Measurements from ENCODE around the gene RO60.
A peak's percentile ranks its signal among the peaks of the same experiment; 100 is the strongest.
"Not testable (repeated sequence)": the region's sequence is repeated elsewhere in the genome, so short reads cannot be mapped to it uniquely, and the experiment has no call there.

Gene RO60

GRCh38 chr1:193059282-193060114 lies at the start of gene RO60, which contains the start of gene UCHL5:
TSS of gene RO60 (plus strand) at chr1:193059612. CDS start at chr1:193069055, 9,443 bp downstream.
TSS of gene UCHL5 (minus strand) at chr1:193059360. CDS start at chr1:193059260, 100 bp downstream.
- peak; percentile 99 for DNase-seq (ENCODE audit: low read depth)

DNA sequence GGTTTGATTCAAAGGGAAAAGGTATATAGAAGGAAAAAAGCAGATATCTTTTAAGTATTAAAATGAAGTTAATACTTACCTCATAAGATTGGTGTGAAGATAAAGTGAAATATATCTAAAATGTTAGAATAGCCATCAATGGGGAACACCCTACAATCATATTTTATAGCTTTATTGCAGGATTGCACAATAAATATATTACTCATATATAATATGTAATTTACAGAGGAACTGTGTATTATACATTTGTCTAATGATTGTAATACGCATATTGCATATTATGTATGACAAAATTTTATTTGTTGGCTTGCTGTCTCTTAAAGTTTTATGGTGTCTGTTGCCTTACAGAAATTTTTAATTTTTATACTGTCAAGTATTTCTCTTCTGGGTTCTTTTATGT lies 48.0 kb upstream of the RO60 start:
- no peak for DNase-seq (ENCODE audit: low read depth)

DNA sequence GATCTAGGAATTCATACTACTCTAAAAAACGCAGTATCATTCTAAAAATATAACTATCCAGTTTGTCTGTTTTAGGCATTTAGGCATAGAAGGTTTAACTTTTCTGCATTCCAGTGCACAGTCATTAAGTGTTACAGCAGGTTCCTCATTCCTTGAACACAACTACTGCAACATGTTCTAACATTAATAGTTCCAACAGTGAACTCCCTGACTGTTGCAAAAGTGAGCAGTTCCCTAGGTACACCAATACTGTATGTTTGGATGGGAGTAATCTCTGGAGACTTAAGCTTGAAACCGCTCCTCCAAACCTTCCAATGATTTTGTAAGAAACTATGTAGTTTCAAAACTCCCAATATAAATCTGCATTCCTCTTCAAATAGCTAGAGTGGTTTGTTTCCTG lies 46.4 kb upstream of the RO60 start:
- no peak for DNase-seq (ENCODE audit: low read depth)

DNA sequence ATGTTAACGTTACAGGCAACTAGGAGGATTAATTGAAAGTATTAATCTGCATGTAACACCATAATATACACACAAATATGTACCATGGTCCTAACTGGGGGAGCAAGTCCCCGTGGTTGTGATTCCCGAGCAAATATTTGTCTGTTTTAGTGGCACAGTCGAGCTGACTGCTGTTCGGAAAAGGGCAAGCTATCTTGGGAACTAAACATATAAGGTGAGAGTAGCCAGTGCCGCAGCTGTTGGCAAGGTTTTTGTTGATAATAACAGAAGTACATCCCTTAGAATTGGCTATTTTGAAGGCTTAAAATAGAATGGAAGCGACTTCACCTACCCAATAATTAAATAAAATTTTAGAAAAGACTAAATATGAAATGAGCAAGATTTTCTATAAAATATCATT lies 45.7 kb upstream of the RO60 start:
- no peak for DNase-seq (ENCODE audit: low read depth)

DNA sequence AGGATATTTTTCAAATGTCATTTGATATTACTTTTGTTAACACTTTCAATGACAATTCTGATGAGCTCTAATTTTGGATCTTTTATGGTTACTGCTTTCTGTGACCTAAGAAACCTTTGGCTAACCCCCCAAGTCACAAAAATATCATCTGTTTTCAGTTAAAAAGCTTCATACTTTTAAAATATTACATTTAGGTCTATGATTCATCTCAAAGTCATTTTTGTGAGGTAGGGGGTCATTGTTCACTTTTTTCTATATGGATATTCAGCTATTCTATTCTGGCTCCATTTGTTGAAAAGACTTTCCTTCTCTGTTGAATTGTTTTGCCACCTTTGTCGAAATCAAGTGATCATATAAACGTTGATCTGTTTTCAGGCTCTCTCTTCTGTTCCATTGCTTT lies 45.0 kb upstream of the RO60 start:
- no peak for DNase-seq (ENCODE audit: low read depth)

- DNase-seq (ENCODE audit: low read depth) = no peak
Observed at GRCh38 chr1:193016788-193017187, 42.6 kb upstream of the RO60 start.

DNA sequence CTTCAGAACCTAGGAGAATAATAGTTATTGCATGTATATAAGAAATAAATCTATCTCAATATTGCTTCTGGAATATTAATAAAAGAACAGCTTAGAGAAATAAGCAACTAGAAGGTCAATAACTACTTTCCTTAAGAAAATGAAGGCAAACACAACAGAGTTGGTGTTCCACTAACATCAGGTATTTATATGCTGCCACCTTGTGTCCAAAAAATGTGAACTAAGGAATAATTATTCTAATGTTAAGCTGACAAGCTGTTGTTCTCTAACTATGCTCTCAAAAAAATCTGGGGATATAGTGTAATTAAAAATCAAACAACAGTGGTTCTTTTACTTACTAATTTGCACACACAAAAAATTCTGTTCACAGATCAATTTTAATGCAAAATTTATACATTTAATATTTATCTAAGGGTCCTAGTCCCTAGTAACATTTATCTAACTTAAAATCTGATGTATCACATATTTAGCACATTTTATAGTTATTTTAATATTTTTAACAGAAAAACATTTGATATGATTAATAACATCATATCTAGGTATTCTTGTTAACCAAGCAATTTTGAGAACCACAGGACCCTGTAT lies 39.9 kb upstream of the RO60 start:
- DNase-seq (ENCODE audit: low read depth) = peak; percentile 70

- DNase-seq (ENCODE audit: low read depth) = no peak
Observed at GRCh38 chr1:193025218-193025617, 34.2 kb upstream of the RO60 start.

GRCh38 chr1:193030280-193030679 lies 29.1 kb upstream of the RO60 start:
- no peak for DNase-seq (ENCODE audit: low read depth)

DNA sequence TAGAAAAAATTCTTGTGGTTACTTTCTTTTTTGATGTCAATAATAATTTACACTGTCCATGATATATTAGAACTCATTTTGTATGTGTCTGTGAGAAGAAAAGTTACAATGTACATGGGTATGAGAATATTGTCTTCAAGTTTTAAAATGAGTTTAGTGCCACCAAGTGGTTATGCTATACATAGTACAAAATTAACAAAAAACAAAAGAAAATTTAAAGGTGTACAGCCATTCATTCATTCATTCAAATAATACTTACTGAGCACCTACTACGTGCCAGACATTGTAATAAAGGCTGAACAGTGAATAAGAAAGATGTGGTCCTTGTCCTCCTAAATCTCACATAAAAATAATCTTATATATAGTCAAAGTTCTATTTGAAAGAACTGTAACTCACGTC lies 28.0 kb upstream of the RO60 start:
- peak; percentile 36 for DNase-seq (ENCODE audit: low read depth)

DNA sequence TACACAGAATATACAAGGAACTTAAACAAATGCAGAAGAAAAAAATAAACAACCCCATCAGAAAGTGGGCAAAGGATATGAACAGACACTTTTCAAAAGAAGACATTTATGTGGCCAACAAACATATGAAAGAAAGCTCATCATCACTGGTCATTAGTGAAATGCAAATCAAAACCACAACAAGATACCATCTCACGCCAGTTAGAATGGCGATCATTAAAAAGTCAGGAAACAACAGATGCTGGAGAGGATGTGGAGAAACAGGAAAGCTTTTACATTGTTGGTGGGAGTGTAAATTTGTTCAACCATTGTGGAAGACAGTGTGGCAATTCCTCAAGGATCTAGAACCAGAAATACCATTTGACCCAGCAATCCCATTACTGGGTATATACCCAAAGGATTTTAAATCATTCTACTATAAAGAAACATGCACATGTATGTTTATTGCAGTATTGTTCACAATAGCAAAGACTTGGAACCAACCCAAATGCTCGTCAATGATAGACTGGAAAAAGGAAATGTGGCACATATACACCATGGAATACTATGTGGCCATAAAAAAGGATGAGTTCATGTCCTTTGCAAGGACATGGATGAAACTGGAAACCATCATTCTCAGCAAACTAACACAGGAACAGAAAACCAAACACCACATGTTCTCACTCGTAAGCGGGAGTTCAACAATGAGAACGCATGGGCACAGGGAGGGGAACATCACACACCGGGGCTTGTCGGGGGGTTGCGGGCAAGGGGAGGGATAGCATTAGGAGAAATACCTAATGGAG lies 26.6 kb upstream of the RO60 start:
- DNase-seq (ENCODE audit: low read depth) = not testable (repeated sequence)

GRCh38 chr1:193033610-193034009 lies 25.8 kb upstream of the RO60 start:
- DNase-seq (ENCODE audit: low read depth) = no peak

DNA sequence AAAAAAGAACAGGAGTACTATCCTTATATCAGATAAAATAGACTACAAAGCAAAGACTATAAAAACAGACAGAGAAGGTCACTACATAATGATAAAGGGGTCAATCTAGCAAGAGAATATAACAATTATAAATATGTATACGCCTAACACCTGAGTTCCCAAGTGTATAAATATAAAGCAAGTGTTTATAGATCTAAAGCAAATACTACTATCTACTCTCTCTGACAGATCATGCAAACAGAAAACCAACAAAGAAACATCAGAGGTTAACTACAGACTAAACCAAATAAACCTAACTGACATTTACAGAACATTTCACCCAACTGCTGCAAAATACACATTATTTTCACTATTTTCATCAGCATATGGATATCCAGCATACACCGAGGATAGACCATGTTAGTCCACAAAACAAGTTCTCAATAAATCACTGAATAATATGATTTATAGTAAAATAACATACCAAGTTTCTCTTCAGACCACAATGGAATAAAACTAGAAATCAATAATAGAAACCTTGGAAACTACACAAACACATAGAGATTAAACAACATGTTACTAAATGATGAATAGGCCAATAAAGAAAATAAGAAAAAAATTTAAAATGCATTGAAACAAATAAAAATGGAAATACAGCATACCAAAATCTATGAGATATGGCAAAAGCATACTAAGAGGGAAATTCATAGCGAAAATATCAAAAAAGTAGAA lies 22.9 kb upstream of the RO60 start:
- no peak for DNase-seq (ENCODE audit: low read depth)

- no peak for DNase-seq (ENCODE audit: low read depth)
Observed at GRCh38 chr1:193040011-193040410, 19.4 kb upstream of the RO60 start.

DNA sequence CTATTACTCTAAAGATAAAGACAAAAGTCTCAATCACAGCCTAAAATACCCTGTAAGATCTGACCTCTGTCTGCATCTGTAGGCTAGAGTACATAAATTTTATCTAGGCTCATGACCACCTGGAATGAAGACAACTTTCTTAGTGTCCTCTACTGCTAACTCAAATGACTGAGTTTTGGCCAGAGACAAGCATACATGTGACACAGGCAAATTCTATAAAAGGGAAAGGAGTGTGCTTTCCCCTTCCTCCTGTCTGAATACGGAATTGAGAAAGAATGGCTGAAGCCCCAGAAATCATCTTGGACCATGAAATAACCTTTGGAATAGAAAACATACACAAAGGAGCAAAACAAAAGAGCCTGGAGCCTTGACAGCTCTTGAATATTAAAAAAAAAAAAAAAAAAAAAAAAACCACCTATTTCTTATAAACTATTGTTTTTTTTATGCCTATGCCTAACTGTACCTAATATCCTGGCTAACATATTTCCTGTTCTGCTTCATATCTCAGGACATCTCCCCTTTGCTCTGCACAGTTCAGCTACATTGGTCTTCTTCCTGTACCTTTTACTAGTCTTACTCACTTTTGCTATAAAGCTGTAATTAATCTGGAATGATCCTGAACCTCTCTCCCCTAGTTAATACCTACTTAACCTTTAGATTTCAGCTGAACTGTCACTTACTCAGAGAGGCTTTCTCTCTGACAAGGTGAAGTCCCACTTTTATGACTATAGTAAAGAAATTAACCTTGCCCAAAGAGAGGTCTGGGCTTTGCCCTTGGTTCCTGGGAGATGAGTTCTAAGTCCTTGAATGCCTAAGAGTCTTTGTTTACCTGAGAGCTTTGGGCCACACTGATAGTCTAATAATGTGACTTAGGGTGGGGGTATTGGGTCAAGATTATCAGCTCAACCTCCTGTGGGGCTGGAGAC lies 16.4 kb upstream of the RO60 start:
- DNase-seq (ENCODE audit: low read depth) = no peak

GRCh38 chr1:193048913-193049312 lies 10.5 kb upstream of the RO60 start:
- not testable (repeated sequence) for DNase-seq (ENCODE audit: low read depth)

DNA sequence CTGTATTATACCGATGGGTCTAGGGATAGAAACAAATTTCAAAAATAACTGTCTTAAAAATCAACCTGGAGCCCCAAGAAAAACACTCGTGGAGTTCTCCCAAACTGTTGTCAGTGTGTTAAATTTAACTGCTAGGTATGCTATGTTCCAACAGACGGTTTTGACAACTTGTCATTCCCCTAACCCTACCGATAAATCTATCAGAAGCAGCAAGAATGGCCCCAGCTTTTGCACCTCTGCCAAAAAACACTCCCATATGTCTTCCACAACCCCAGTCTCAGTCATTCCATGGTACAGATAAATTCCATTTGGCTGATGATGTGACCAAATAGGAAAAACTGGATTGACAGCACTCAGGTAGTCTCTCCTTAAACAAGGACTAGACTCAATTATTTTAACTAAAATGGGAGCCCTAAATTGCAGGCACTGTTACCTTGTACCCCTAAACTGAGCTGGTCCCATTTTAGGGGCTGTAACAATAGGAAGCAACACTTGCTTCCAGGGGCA lies 5.2 kb upstream of the RO60 start:
- no peak for DNase-seq (ENCODE audit: low read depth)

GRCh38 chr1:193058529-193059281 lies 707 bp upstream of the RO60 start:
- peak; percentile 66 for DNase-seq (ENCODE audit: low read depth)

- DNase-seq (ENCODE audit: low read depth) = no peak
Observed at GRCh38 chr1:193060115-193060403, 647 bp downstream of the RO60 start.

DNA sequence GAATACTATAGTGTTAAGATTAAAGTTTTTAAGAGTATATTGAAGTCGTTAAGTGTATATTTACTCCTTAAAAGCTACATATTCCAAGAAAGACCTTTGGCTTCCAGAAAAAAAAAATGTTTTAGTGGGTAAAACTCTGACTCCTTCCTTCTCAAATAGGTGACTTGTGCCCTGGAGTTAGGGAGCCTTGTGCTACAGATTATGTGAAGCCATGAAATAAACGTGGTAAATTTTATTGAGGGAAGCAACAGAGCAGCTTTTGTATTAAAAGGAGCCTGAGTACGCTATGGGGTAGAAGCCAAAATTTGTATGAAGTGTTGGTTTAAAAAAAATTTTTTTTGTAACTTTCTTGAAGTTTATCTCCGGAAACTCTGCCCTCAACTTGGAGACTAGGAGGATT lies 994 bp downstream of the RO60 start:
- DNase-seq (ENCODE audit: low read depth) = peak; percentile 36

All from ELR (cell line).